ENCODE data around the gene EXOC1L. TPM values are rescaled to one million over a fixed set of nuclear protein-coding genes. Genes with fewer than 3 reads are reported as not detected.

Gene EXOC1L
- total RNA-seq, 1 donor from 2014 or later = not detected

DNA sequence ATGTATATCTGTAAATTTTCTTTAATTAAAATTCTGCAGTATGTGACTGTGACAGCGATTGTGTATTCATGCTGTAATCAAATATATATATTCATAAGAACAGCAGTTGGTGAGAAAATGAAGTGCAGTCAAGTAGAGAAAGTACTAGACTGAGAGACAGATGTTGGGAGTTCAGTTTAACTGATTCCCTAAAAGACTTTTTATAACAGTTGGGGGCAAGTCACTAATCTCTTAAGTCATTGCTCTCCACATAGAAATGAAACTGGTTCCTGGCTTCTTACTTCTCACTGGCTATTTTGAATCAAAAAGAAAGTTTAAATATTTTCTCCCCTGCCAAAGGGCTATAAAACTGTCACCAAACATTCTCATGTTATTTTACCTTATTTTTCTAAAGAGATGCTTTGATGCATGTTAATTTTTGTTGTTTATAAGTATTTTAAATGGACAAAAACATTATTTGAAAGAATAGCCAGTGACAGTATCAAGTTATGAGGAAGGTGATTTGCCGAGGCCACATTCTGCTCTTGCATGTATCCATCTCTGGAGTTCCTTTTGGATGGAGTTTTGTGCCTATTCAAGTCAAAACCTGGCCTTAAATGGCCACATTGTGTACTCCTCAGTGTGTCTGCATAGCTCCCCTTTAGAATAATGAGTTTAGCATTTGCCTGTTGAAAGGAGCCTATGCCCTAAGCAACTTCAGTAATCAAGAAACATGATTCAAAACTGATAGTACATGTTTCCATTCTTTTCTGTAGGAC, 64.7 kb downstream of the EXOC1L start:
- no peak for DNase-seq

GRCh38 chr4:55884851-55885219, 65.2 kb downstream of the EXOC1L start:
- no peak for DNase-seq

Small RNA genes lying within 50 kb of the gene (small RNA-seq; reads per million reads assigned to genes)
- gene RNU6-276P (not detected), gene RNU6-652P (not detected)

Other genes starting within 250 kb of the EXOC1L start
- gene PDCL2, start 227.5 kb upstream of the EXOC1L start, total RNA-seq = not detected
- gene NMU, start 183.5 kb upstream of the EXOC1L start, total RNA-seq = 1.9 TPM
- 98.4 TPM for gene EXOC1, start 33.9 kb downstream of the EXOC1L start, total RNA-seq
- 42.0 TPM for gene CEP135, start 129.2 kb downstream of the EXOC1L start, total RNA-seq